H7 (cell line): ENCODE measurements around the gene GMPS. TPM values are rescaled to one million over a fixed set of nuclear protein-coding genes. Genes with fewer than 3 reads are reported as not detected.
"Not testable (repeated sequence)": the region's sequence is repeated elsewhere in the genome, so short reads cannot be mapped to it uniquely, and the experiment has no call there.

Experiments used
- DNase-seq: peaks from one replicate; pipeline ENCODE4 v3.0.0; 2012
- H3K27me3 ChIP-seq: 2 replicates; pipeline ENCODE4 v1.6.0; 2011; ENCODE audit warnings: mild to moderate bottlenecking, low read length; ENCODE audit not compliant: control insufficient read depth, insufficient read depth
- H3K36me3 ChIP-seq: replicated peaks from 2 replicates; pipeline ENCODE4 v1.5.1; 2011; ENCODE audit warnings: low read length; ENCODE audit not compliant: control insufficient read depth, insufficient read depth
- H3K4me3 ChIP-seq: 2 replicates; pipeline ENCODE4 v1.5.1; 2011; ENCODE audit warnings: low read depth, mild to moderate bottlenecking, control low read depth, low read length, moderate library complexity; ENCODE audit not compliant: insufficient read depth
- total RNA-seq: library from RNA; depleted of rRNA; stranded (reverse); fragments of >200 nt; shearing (Covaris generic); gene quantifications from 2 replicates; pipeline ENCODE4 v1.2.3, GENCODE V29; 2014

GMPS gene
- total RNA-seq, 1 experiment from 2014 or later = 86.5 TPM

GRCh38 chr3:155944081-155944480, 73.6 kb downstream of the GMPS start:
- Histone ChIP-seq H3K36me3 (no peaks in the 10 kb centered on the region; the same call in 1 of the 2 replicates), H3K27me3 (no peaks in the 10 kb centered on the region), H3K4me3 (no peak overlapping the region)
- DNase-seq = no peak

DNA sequence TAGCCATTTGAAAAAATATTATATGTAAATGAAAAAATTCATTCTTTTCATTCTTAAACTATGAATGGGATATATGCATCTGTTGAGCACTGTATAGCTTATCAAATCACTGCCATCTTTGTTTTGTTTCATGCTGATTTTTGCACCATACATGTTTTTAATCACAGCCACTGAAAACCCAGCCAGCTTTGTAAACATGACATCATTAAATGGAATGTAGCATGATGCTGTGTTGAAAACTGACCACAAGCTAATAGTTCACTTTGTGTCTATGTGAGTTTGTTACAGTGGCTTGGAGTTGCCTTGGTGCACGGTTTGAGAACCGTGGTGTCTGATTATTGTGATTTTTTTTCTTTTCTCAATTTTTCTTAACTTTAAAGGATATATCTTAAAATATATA, 75.7 kb downstream of the GMPS start:
- Histone ChIP-seq H3K27me3 (no peaks in the 10 kb centered on the region), H3K4me3 (no peak overlapping the region), H3K36me3 (no peaks in the 10 kb centered on the region; the same call in 1 of the 2 replicates)
- no peak for DNase-seq

- H3K36me3 ChIP-seq = no peaks in the 10 kb centered on the region
- no peak for DNase-seq
- no peaks in the 10 kb centered on the region for H3K27me3 ChIP-seq
- no peak overlapping the region for H3K4me3 ChIP-seq
These were observed 78.0 kb downstream of the GMPS start for GRCh38 chr3:155948476-155948875.

GRCh38 chr3:155949453-155950217, 79.2 kb downstream of the GMPS start:
- no peaks in the 10 kb centered on the region for H3K36me3 ChIP-seq
- no peak overlapping the region for H3K4me3 ChIP-seq
- DNase-seq = peak; percentile 53
- no peaks in the 10 kb centered on the region for H3K27me3 ChIP-seq

- Histone ChIP-seq H3K36me3 (no peaks in the 10 kb centered on the region), H3K4me3 (no peak overlapping the region), H3K27me3 (no peaks in the 10 kb centered on the region)
- no peak for DNase-seq
These were observed 86.3 kb downstream of the GMPS start for GRCh38 chr3:155956508-155957411.

DNA sequence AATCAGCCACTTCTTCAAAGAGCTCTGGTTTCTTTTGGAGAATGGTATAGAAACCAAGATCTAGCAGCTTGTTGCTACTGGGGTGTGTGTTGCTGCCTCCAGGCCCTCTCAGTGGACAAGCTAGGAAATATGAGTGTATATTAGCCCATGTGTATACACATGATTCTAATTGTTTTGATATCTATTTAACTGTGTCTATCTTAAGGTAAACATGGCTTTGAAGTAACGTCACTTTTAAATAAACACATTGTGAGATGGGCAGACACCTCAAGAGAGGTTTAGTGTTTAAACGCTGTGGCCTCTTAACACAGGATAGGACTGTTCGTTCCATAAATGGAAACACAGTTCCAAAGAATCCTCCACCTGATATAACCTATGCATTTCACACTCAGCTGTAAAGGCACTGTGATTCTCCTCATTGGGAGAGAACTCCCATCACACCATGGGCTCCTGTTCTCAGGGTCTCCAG, 87.0 kb downstream of the GMPS start:
- Histone ChIP-seq H3K4me3 (no peak overlapping the region), H3K27me3 (no peaks in the 10 kb centered on the region), H3K36me3 (no peaks in the 10 kb centered on the region)
- no peak for DNase-seq

DNA sequence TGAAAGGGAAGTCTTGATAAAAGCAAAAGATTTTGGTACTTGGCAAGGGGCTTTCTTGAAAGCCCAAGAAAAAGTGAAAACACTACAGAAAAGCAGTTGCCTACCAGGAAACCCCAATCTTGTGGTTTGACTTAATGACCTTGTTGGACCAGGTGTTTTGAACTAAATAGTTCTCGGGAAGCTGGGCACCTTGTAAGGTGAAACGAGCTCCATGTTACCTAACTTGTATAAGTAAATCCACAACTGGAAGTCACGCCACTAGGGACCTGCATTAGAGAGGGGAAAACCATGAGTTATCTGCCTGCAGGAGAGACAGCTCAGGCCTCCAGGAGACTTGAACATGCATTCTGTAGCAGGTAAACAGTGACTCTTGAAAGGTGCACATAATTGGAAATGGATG, 88.2 kb downstream of the GMPS start:
- no peaks in the 10 kb centered on the region for H3K36me3 ChIP-seq
- H3K4me3 ChIP-seq = no peak overlapping the region
- no peaks in the 10 kb centered on the region for H3K27me3 ChIP-seq
- DNase-seq = no peak

DNA sequence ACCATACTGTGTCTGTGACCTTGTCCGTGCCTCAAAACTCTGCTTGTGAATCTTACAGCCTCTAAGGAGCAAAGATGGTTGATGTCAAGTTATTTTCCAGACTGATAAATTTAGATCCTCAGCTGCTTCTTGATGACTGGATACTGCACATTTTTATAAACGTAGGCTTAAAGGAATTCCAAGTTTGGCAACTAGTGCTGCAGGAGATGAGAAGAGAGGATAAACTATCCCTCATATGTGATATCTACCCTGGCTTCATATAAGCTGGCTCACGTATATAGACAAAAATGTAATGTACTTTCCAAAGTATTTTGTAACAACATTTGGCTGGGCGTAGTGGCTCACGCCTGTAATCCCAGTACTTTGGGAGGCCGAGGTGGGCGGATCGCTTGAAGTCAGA, 89.6 kb downstream of the GMPS start:
- DNase-seq = no peak
- H3K27me3 ChIP-seq = no peaks in the 10 kb centered on the region
- H3K4me3 ChIP-seq = no peak overlapping the region
- H3K36me3 ChIP-seq = no peaks in the 10 kb centered on the region

DNA sequence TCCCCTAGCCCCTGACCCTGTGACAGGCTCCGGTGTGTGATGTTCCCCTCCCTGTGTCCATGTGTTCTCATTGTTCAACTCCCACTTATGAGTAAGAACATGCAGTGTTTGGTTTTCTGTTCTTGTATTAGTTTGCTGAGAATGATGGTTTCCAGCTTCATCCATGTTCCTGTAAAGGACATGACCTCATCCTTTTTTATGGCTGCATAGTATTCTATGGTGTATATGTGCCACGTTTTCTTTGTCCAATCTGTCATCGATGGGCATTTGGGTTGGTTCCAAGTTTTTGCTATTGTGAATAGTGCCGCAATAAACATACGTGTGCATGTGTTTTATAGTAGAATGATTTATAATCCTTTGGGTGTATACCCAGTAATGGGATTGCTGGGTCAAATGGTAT, 90.6 kb downstream of the GMPS start:
- H3K4me3 ChIP-seq, H3K36me3 ChIP-seq, H3K27me3 ChIP-seq, DNase-seq: not testable (repeated sequence)

- Histone ChIP-seq H3K36me3 (no peaks in the 10 kb centered on the region), H3K4me3 (no peak overlapping the region), H3K27me3 (no peaks in the 10 kb centered on the region)
- no peak for DNase-seq
These were observed 93.1 kb downstream of the GMPS start for GRCh38 chr3:155963570-155963969.

- no peak for DNase-seq
- no peaks in the 10 kb centered on the region for H3K36me3 ChIP-seq
- no peak overlapping the region for H3K4me3 ChIP-seq
- no peaks in the 10 kb centered on the region for H3K27me3 ChIP-seq
These were observed 99.9 kb downstream of the GMPS start for GRCh38 chr3:155970398-155970797.

DNA sequence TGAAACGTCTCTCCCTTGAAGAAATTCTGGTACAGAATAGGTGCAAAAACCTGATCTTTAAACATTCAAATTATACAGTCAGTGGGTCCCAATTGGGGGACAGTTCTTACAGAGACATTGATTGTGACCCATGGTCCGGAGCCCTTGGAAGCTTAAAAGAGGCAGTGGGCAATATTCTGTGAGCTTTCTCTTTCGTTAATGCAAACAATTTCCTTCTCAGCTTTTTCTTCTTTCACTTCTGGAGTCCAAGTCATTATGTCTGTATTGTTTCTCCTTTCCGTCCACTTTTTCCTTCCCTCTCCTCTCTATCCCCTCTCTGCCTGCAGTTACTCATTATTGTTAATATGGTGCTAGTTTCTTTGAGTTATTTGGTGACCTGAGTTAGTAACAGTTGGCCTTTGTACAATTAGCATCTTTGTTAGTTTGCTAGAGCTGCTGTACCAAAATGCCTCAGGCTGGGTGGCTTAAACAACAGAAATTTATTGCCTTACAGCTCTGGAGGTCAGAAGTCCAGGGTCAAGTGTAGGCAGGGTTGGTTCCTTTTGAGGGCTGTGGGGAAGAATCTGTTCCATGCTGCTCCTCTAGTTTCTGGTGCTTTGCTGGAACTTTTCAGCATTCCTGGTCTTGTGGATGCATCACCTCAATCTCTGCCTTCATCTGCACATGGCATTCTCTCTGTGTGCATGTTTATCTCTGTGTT, 102.6 kb downstream of the GMPS start:
- Histone ChIP-seq H3K27me3 (no peaks in the 10 kb centered on the region), H3K4me3 (no peak overlapping the region), H3K36me3 (no peaks in the 10 kb centered on the region)
- no peak for DNase-seq

GRCh38 chr3:155978324-155978723, 107.9 kb downstream of the GMPS start:
- H3K4me3 ChIP-seq = no peak overlapping the region
- no peaks in the 10 kb centered on the region for H3K36me3 ChIP-seq
- no peaks in the 10 kb centered on the region for H3K27me3 ChIP-seq
- peak; percentile 32 for DNase-seq

DNA sequence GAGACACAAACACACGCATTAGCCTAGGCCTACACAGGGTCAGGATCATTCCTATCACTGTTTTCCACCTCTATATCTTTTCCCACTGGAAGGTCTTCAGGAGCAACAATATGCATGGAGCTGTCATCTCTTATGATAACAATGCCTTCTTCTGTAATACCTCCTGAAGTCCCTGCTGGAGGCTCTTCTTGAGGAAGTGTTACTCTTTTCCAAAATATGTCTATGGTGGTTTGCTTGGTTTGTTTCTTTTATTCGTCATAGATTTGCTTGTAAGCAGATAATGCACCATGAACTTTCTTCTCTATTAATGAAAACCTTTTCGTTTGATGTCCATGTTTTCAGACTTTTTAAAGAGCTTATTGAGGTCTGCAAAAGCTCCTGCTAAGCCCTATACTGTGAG, 109.3 kb downstream of the GMPS start:
- no peak overlapping the region for H3K4me3 ChIP-seq
- H3K27me3 ChIP-seq = no peaks in the 10 kb centered on the region

More for the DNA sequence above, 109.3 kb downstream of the GMPS start:
- DNase-seq = no peak
- no peaks in the 10 kb centered on the region for H3K36me3 ChIP-seq
